ENCODE measurements around the gene DOCK10. TPM values are rescaled to one million over a fixed set of nuclear protein-coding genes. Genes with fewer than 3 reads are reported as not detected.

DOCK10 gene
- total and polyA plus RNA-seq, 10 of the 15 experiments (the other 5 are each of a cell fraction or from before 2014, with no cell fraction given): 16.9 to 120 (median 85.5) TPM

DNA sequence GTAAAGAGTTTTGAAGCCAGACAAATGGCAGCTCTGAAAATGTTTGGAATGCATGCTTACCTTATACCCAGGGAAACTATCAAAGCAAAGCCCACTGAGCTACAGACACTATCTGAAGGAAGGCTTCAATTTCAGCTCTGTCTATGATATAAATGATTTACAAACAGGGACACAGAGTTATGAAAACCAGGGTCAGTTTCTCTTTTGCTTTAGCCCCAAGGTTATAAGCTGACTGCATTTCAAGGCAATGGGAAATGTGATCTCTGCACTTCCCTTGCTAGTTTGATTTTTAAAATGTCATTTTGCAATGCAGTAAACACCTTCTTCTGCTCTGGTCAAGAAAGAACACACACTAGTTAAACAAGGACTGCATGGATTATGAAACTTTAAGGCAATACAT lies 260.9 kb downstream of the DOCK10 start:
- CTCF ChIA-PET: interaction anchor here (0.5 to 9.6 kb wide), 6 partner anchors 14 to 424 kb away, joined by 3 to 145 read pairs (median 4); no protein-coding TSS in a partner anchor
- no TSS peak for BruUV-seq (replicated peaks)
- no peak for ATAC-seq
- no peak for DNase-seq (ENCODE audit: low read depth, low spot score)
- POLR2A ChIA-PET: interaction anchor here (1.0 kb wide), 1 partner anchor 9 kb away, joined by 3 read pairs; no protein-coding TSS in a partner anchor
- SMC1A ChIA-PET (ENCODE audit: uncharacterized antibody, unreplicated experiment): interaction anchor here (1.1 to 2.0 kb wide), 8 partner anchors 9 to 423 kb away, joined by 3 to 5 read pairs (median 4); no protein-coding TSS in a partner anchor
- intact Hi-C loops (cut with micrococcal nuclease; ENCODE audit: unreplicated experiment) (no loop called here), in situ Hi-C loops (cut with MboI) (no loop called here)
- Histone ChIP-seq H3K9me3 (replicated peaks; ENCODE audit: control insufficient read depth, insufficient read depth, low read length) (no peaks in the 10 kb centered on the region), H3K27ac (ENCODE audit: control insufficient read depth, insufficient read depth) (no peak overlapping the region), H3K27me3 (replicated peaks in 1 of 2; ENCODE audit: control insufficient read depth in 2 of 2, insufficient read depth in 2 of 2, low read length in 1 of 2) (no peaks in the 10 kb centered on the region), H3K36me3 (ENCODE audit: control insufficient read depth in 2 of 2, insufficient read depth in 2 of 2, low read length in 1 of 2) (peaks cover 1 to 18% of the 10 kb centered on the region in 2 experiments), H2AFZ (ENCODE audit: control insufficient read depth, low read depth, low read length) (no peak overlapping the region), H3K4me2 (ENCODE audit: control insufficient read depth, insufficient read depth) (no peak overlapping the region), H4K20me1 (ENCODE audit: control insufficient read depth, insufficient read depth) (no peaks in the 10 kb centered on the region), H3K9ac (ENCODE audit: control insufficient read depth, insufficient read depth, low read length) (no peak overlapping the region), H3K4me3 (no peak overlapping the region), H3K4me1 (ENCODE audit: control insufficient read depth, insufficient read depth, low read length) (no peaks in the 10 kb centered on the region), H3K79me2 (ENCODE audit: control insufficient read depth, insufficient read depth, low read length) (no peaks in the 10 kb centered on the region)
- RAD21 ChIA-PET (ENCODE audit: unreplicated experiment): no interaction called here
- TF ChIP-seq DPF2 (IDR thresholded peaks at IDR 0.05): no peak
- TF ChIP-seq ZNF384 (IDR thresholded peaks at IDR 0.05; ENCODE audit: borderline replicate concordance, low read depth, low read length): no peak
- no peak for TF ChIP-seq GABPA (IDR thresholded peaks at IDR 0.05; ENCODE audit: low read depth)
- TF ChIP-seq ZBED1 (IDR thresholded peaks at IDR 0.05; ENCODE audit: borderline replicate concordance): no peak
- TF ChIP-seq SUPT20H (IDR thresholded peaks at IDR 0.05; ENCODE audit: borderline replicate concordance, control insufficient read depth, low read depth, low read length): no peak
- TF ChIP-seq RFX5 (IDR thresholded peaks at IDR 0.05; ENCODE audit: low read depth, low read length): no peak
- TF ChIP-seq, protein P1, sequence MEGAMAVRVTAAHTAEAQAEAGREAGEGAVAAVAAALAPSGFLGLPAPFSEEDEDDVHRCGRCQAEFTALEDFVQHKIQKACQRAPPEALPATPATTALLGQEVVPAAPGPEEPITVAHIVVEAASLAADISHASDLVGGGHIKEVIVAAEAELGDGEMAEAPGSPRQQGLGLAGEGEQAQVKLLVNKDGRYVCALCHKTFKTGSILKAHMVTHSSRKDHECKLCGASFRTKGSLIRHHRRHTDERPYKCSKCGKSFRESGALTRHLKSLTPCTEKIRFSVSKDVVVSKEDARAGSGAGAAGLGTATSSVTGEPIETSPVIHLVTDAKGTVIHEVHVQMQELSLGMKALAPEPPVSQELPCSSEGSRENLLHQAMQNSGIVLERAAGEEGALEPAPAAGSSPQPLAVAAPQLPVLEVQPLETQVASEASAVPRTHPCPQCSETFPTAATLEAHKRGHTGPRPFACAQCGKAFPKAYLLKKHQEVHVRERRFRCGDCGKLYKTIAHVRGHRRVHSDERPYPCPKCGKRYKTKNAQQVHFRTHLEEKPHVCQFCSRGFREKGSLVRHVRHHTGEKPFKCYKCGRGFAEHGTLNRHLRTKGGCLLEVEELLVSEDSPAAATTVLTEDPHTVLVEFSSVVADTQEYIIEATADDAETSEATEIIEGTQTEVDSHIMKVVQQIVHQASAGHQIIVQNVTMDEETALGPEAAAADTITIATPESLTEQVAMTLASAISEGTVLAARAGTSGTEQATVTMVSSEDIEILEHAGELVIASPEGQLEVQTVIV (IDR thresholded peaks at IDR 0.05; ENCODE audit: borderline replicate concordance, partially characterized antibody): no peak
- TF ChIP-seq BHLHE40 (IDR thresholded peaks at IDR 0.05; ENCODE audit: borderline replicate concordance in 1 of 2, low read depth in 2 of 2, low read length in 1 of 2): no peak
- no peak for TF ChIP-seq JUNB (IDR thresholded peaks at IDR 0.05)
- no peak for TF ChIP-seq ESRRA (IDR thresholded peaks at IDR 0.05; ENCODE audit: low read length)
- no peak for TF ChIP-seq NR2F1 (conservative IDR thresholded peaks at IDR 0.05)
- TF ChIP-seq MYB (IDR thresholded peaks at IDR 0.05; ENCODE audit: borderline replicate concordance, low read depth, low read length): no peak
- no peak for TF ChIP-seq PAX8 (IDR thresholded peaks at IDR 0.05)
- no peak for FAIRE-seq
